Chondrocyte (in vitro differentiated cells): ENCODE results near the gene RNF224. TPM values are rescaled to one million over a fixed set of nuclear protein-coding genes. Genes with fewer than 3 reads are reported as not detected.
A peak's percentile ranks its signal among the peaks of the same experiment; 100 is the strongest.

Experiments
- DNase-seq: peaks from one replicate; pipeline ENCODE4 v3.0.0; 2021; ENCODE audit warnings: mixed read lengths, low spot score
- H3K27ac Mint-ChIP-seq: one replicate; pipeline ENCODE4 v1.8.0; 2021; ENCODE audit warnings: mild to moderate bottlenecking, moderate library complexity, mixed read lengths; ENCODE audit not compliant: unreplicated experiment
- H3K27me3 Mint-ChIP-seq: 2 replicates; pipeline ENCODE4 v1.8.0; 2021; ENCODE audit warnings: low read depth, mixed read lengths
- H3K36me3 Mint-ChIP-seq: 2 replicates; pipeline ENCODE4 v1.8.0; 2021; ENCODE audit warnings: low read depth, mixed read lengths
- H3K4me1 Mint-ChIP-seq: 2 replicates; pipeline ENCODE4 v1.8.0; 2021; ENCODE audit warnings: low read depth, mild to moderate bottlenecking, mixed read lengths
- H3K4me3 Mint-ChIP-seq: one replicate; pipeline ENCODE4 v1.8.0; 2021; ENCODE audit warnings: mild to moderate bottlenecking, moderate library complexity, mixed read lengths; ENCODE audit not compliant: unreplicated experiment
- H3K9me3 Mint-ChIP-seq: 2 replicates; pipeline ENCODE4 v1.8.0; 2021; ENCODE audit warnings: low read depth, mixed read lengths
- total RNA-seq: library from RNA; stranded (reverse); gene quantifications from 3 replicates; pipeline ENCODE4 v1.2.1, GENCODE V29; 2021
- TF ChIP-seq, protein P1 (sequence below): fragments of 200-600 bp; sonication (generic); IDR thresholded peaks from 2 replicates; pipeline ENCODE4 v1.5.0; 2021; ENCODE audit warnings: antibody characterized with exemption, mild to moderate bottlenecking, moderate library complexity

The RNF224 gene
- total RNA-seq, 1 donor from 2014 or later, result not detected

DNA sequence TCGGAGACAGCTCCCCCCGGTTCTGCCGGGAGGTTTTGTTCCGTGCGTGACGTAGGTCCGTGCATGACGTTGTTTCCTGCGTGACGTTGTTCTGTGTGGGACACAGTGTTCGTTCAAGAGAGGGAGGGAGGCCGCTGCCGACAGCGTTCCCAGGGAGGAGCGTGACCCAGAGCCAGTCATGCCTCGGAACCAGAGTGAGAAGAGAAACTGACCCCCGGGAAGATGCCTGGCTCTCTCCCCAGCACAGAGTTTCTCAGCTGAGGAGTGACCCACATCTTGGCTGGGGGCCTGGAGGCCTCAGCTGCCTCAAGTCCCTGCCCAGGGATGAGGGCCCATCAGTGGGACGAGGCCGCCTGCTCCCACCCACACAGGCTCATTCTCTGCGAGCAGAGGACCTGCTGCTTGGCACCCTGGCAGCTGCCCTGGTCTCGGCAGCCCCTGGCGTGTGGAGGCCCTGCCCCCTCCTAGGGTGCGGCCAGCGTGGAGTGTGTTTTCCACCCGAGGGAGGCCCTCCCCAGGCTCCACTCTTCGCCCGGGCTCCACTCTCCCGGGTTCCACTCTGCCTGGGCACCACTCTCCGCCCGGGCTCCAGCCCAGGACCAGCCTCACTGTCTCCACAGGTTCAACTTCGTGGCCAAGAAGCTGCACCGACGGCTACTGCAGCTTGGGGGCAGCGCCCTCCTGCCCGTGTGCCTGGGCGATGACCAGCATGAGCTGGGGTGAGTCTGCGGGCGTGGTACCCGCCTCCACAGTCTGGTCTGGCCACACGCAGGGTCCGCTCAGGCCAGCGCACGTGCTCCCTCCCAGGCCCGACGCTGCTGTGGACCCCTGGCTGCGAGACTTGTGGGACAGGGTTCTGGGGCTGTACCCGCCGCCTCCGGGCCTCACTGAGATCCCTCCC lies 13.9 kb upstream of the RNF224 start:
- H3K4me3 Mint-ChIP-seq, result no peak overlapping the region
- no peaks in the 10 kb centered on the region for H3K27me3 Mint-ChIP-seq
- H3K27ac Mint-ChIP-seq, result no peak overlapping the region
- no peaks in the 10 kb centered on the region for H3K9me3 Mint-ChIP-seq
- H3K36me3 Mint-ChIP-seq, result peaks cover 4% of the 10 kb centered on the region
- H3K4me1 Mint-ChIP-seq, result peaks cover under 1% of the 10 kb centered on the region
- TF ChIP-seq, protein P1, sequence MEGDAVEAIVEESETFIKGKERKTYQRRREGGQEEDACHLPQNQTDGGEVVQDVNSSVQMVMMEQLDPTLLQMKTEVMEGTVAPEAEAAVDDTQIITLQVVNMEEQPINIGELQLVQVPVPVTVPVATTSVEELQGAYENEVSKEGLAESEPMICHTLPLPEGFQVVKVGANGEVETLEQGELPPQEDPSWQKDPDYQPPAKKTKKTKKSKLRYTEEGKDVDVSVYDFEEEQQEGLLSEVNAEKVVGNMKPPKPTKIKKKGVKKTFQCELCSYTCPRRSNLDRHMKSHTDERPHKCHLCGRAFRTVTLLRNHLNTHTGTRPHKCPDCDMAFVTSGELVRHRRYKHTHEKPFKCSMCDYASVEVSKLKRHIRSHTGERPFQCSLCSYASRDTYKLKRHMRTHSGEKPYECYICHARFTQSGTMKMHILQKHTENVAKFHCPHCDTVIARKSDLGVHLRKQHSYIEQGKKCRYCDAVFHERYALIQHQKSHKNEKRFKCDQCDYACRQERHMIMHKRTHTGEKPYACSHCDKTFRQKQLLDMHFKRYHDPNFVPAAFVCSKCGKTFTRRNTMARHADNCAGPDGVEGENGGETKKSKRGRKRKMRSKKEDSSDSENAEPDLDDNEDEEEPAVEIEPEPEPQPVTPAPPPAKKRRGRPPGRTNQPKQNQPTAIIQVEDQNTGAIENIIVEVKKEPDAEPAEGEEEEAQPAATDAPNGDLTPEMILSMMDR, result peak; percentile 48
- DNase-seq, result no peak

DNA sequence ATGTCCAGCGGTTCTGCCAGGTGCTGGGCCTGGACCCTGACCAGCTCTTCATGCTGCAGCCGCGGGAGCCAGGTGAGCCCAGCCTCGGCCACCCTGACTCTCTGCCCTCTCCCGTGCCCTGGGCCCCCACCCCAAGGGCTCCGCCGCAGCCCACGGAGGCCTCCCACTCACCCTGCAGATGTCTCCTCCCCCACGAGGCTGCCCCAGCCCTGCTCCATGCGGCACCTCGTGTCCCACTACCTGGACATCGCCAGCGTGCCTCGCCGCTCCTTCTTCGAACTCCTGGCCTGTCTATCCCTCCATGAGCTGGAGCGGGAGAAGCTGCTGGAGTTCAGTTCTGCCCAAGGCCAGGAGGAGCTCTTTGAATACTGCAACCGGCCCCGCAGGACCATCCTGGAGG lies 12.7 kb upstream of the RNF224 start:
- H3K4me1 Mint-ChIP-seq, result peaks cover 7% of the 10 kb centered on the region
- peaks cover 2% of the 10 kb centered on the region for H3K36me3 Mint-ChIP-seq
- no peak for DNase-seq
- H3K27me3 Mint-ChIP-seq, result no peaks in the 10 kb centered on the region
- TF ChIP-seq, protein P1, result no peak
- H3K4me3 Mint-ChIP-seq, result no peak overlapping the region
- H3K9me3 Mint-ChIP-seq, result no peaks in the 10 kb centered on the region
- H3K27ac Mint-ChIP-seq, result no peak overlapping the region

GRCh38 chr9:137215196-137215986 lies 11.9 kb upstream of the RNF224 start:
- Mint-ChIP-seq H3K27ac (no peak overlapping the region), H3K36me3 (peaks cover 2% of the 10 kb centered on the region), H3K4me1 (peaks cover 7% of the 10 kb centered on the region), H3K9me3 (no peaks in the 10 kb centered on the region), H3K4me3 (no peak overlapping the region), H3K27me3 (no peaks in the 10 kb centered on the region)
- TF ChIP-seq, protein P1, result no peak
- DNase-seq, result no peak

GRCh38 chr9:137216188-137216965 lies 10.9 kb upstream of the RNF224 start:
- Mint-ChIP-seq H3K9me3 (no peaks in the 10 kb centered on the region), H3K4me1 (peaks cover 7% of the 10 kb centered on the region), H3K27ac (no peak overlapping the region), H3K4me3 (no peak overlapping the region), H3K36me3 (peaks cover 2% of the 10 kb centered on the region), H3K27me3 (no peaks in the 10 kb centered on the region)
- no peak for DNase-seq
- TF ChIP-seq, protein P1, result no peak
